ENCODE data around the gene POLR2B.
"Not testable (repeated sequence)": the region's sequence is repeated elsewhere in the genome, so short reads cannot be mapped to it uniquely, and the experiment has no call there.

POLR2B gene

GRCh38 chr4:56978750-56979303 lies at the start of gene POLR2B:
Gene POLR2B, plus strand, starts transcription at chr4:56978896. Its CDS starts 90 bp downstream, at chr4:56978986.
- DNase-seq = peak; percentile 90

- no peak for DNase-seq
Observed at GRCh38 chr4:56930638-56931037, 48.1 kb upstream of the POLR2B start.

- no peak for DNase-seq
Observed at GRCh38 chr4:56931924-56932323, 46.8 kb upstream of the POLR2B start.

- DNase-seq = no peak
Observed at GRCh38 chr4:56937262-56937661, 41.4 kb upstream of the POLR2B start.

- not testable (repeated sequence) for DNase-seq
Observed at GRCh38 chr4:56939826-56940225, 38.9 kb upstream of the POLR2B start.

GRCh38 chr4:56940403-56940802 lies 38.3 kb upstream of the POLR2B start:
- DNase-seq = no peak

GRCh38 chr4:56940971-56941370 lies 37.7 kb upstream of the POLR2B start:
- no peak for DNase-seq

GRCh38 chr4:56941403-56941802 lies 37.3 kb upstream of the POLR2B start:
- no peak for DNase-seq

GRCh38 chr4:56953680-56954520 lies 24.8 kb upstream of the POLR2B start:
- DNase-seq = no peak

- peak; percentile 25 for DNase-seq
Observed at GRCh38 chr4:56958111-56958517, 20.6 kb upstream of the POLR2B start.

GRCh38 chr4:56959100-56959499 lies 19.6 kb upstream of the POLR2B start:
- DNase-seq = no peak

- DNase-seq = no peak
Observed at GRCh38 chr4:56961107-56961500, 17.6 kb upstream of the POLR2B start.

GRCh38 chr4:56971383-56971782 lies 7.3 kb upstream of the POLR2B start:
- no peak for DNase-seq

- no peak for DNase-seq
Observed at GRCh38 chr4:56972389-56972788, 6.3 kb upstream of the POLR2B start.

- DNase-seq = no peak
Observed at GRCh38 chr4:56972809-56973208, 5.9 kb upstream of the POLR2B start.

- no peak for DNase-seq
Observed at GRCh38 chr4:56973336-56973735, 5.4 kb upstream of the POLR2B start.

GRCh38 chr4:56976283-56976836 lies 2.3 kb upstream of the POLR2B start:
- DNase-seq = no peak

- no peak for DNase-seq
Observed at GRCh38 chr4:56976837-56977320, 1.8 kb upstream of the POLR2B start.

GRCh38 chr4:56977321-56978012 lies 1.2 kb upstream of the POLR2B start, which contains the start of gene NOA1:
Gene NOA1, minus strand, starts transcription at chr4:56977606. Its CDS starts 21 bp downstream, at chr4:56977585.
- peak; percentile 99 for DNase-seq

- no peak for DNase-seq
Observed at GRCh38 chr4:56979421-56980072, 851 bp downstream of the POLR2B start.

- DNase-seq = no peak
Observed at GRCh38 chr4:56981795-56982201, 3.1 kb downstream of the POLR2B start.

- DNase-seq = no peak
Observed at GRCh38 chr4:56986192-56986591, 7.5 kb downstream of the POLR2B start.

- no peak for DNase-seq
Observed at GRCh38 chr4:56986952-56987351, 8.3 kb downstream of the POLR2B start.
